ENCODE measurements around the gene SSNA1. TPM values are rescaled to one million over a fixed set of nuclear protein-coding genes. Genes with fewer than 3 reads are reported as not detected.

Gene SSNA1
- total RNA-seq, 1 donor from 2014 or later: 58.1 TPM

DNA sequence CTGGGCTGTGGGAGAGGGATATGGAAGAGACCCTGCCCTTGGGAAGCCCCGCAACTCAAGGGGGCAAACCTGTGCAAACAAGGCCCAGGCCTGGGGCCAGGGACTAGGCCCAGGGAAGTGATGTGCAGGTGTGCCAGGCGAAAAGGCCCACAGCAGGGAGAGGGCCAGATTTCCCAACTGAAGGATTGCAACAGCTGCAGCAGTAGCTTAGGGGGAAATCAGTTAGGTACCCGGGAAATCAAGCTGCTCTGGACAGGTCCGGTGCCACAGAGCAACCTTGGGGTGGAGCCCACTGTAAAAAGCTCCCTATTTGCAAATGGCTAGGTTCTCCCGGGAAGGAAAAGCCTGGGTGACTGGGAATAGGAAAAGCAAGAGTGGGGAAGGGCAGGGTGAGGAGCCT, 39.1 kb upstream of the SSNA1 start:
- Mint-ChIP-seq H3K4me1 (ENCODE audit: unreplicated experiment) (no peaks in the 10 kb centered on the region), H3K27ac (ENCODE audit: unreplicated experiment) (no peak overlapping the region), H3K4me3 (ENCODE audit: unreplicated experiment) (no peak overlapping the region), H3K9me3 (ENCODE audit: unreplicated experiment) (no peaks in the 10 kb centered on the region), H3K36me3 (ENCODE audit: unreplicated experiment) (no peaks in the 10 kb centered on the region), H3K27me3 (ENCODE audit: unreplicated experiment) (no peaks in the 10 kb centered on the region)
- TF ChIP-seq, protein P1, sequence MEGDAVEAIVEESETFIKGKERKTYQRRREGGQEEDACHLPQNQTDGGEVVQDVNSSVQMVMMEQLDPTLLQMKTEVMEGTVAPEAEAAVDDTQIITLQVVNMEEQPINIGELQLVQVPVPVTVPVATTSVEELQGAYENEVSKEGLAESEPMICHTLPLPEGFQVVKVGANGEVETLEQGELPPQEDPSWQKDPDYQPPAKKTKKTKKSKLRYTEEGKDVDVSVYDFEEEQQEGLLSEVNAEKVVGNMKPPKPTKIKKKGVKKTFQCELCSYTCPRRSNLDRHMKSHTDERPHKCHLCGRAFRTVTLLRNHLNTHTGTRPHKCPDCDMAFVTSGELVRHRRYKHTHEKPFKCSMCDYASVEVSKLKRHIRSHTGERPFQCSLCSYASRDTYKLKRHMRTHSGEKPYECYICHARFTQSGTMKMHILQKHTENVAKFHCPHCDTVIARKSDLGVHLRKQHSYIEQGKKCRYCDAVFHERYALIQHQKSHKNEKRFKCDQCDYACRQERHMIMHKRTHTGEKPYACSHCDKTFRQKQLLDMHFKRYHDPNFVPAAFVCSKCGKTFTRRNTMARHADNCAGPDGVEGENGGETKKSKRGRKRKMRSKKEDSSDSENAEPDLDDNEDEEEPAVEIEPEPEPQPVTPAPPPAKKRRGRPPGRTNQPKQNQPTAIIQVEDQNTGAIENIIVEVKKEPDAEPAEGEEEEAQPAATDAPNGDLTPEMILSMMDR (IDR thresholded peaks at IDR 0.05): no peak
- DNase-seq (ENCODE audit: extremely low spot score, unreplicated experiment): no peak

DNA sequence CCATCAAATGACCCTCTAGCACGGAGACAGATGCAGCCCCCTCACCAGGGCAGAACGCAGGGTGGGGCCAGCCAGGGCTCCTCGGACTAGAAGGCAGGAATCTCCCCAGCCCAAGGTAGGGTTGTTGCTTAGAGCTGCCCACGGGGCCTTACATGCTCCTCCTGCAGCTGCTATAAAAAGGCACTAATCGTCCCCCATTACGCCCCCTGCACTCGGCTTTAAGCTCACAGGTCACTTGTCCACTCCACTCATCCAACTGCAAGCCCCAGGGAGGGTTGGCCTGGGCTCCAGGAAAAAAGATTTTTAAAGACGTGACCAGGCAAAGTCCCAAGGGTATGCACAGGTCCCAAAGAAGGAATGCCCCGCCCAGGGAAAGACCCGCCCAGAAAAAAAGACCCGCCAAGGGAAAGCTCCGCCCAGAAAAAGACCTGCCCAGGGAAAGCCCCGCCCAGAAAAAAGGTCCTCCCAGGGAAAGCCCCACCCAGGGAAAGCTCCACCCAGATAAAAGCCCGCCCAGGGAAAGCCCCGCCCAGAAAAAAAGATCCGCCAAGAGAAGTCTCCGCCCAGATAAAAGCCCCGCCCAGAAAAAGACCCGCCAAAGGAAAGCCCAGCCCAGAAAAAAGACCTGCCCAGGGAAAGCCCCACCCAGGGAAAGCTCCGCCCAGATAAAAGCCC, 38.4 kb upstream of the SSNA1 start:
- no peaks in the 10 kb centered on the region for H3K36me3 Mint-ChIP-seq (ENCODE audit: unreplicated experiment)
- H3K27ac Mint-ChIP-seq (ENCODE audit: unreplicated experiment): no peak overlapping the region
- TF ChIP-seq, protein P1 (IDR thresholded peaks at IDR 0.05): no peak
- no peak for DNase-seq (ENCODE audit: extremely low spot score, unreplicated experiment)
- H3K4me3 Mint-ChIP-seq (ENCODE audit: unreplicated experiment): no peak overlapping the region
- no peaks in the 10 kb centered on the region for H3K27me3 Mint-ChIP-seq (ENCODE audit: unreplicated experiment)
- H3K4me1 Mint-ChIP-seq (ENCODE audit: unreplicated experiment): no peaks in the 10 kb centered on the region
- no peaks in the 10 kb centered on the region for H3K9me3 Mint-ChIP-seq (ENCODE audit: unreplicated experiment)

DNA sequence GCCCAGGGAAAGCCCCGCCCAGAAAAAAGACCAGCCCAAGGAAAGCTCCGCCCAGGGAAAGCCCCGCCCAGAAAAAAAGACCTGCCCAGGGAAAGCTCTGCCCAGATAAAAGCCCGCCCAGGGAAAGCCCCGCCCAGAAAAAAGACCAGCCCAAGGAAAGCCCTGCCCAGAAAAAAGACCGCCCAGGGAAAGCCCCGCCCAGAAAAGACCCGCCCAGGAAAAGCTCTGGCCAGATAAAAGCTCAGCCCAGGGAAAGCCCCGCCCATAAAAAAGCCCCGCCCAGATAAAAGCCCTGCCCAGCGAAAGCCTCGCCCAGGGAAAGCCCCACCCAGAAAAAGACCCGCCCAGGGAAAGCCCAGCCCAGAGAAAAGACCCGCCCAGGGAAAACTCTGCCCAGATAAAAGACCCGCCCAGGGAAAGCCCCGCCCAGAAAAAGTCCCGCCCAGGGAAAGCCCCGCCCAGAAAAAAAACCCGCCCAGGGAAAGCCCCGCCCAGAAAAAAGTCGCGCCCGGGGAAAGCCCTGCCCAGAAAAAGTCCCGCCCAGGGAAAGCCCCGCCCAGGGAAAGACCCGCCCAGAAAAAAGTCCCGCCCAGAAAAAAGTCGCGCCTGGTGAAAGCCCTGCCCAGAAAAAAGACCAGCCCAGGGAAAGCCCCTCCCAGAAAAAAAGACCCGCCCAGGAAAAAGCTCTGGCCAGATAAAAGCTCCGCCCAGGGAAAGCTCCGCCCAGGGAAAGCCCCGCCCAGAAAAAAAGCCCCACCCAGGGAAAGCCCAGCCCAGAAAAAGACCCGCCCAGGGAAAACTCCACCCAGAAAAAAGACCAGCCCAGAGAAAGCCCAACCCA, 37.6 kb upstream of the SSNA1 start:
- no peak for DNase-seq (ENCODE audit: extremely low spot score, unreplicated experiment)

DNA sequence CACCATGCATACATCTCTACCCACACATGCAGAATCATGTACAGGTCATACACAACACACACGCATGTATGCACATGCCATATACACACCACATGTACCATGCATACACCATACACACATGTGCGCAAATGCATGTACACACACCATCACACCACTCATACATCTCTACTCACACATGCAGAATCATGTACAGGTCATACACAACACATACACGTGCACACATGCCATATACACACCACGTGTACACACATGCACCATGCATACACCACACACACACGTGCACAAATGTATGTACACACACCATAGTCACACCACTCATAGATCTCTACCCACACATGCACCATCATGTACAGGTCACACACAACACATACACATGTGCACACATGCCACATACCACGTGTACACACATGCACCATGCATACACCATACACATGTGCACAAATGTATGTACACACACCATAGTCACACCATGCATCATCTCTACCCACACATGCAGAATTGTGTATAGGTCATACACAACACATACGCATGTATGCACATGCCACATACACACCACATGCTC, 35.6 kb upstream of the SSNA1 start:
- DNase-seq (ENCODE audit: extremely low spot score, unreplicated experiment): no peak
- no peak overlapping the region for H3K27ac Mint-ChIP-seq (ENCODE audit: unreplicated experiment)
- no peak overlapping the region for H3K4me3 Mint-ChIP-seq (ENCODE audit: unreplicated experiment)
- no peaks in the 10 kb centered on the region for H3K4me1 Mint-ChIP-seq (ENCODE audit: unreplicated experiment)
- H3K27me3 Mint-ChIP-seq (ENCODE audit: unreplicated experiment): no peaks in the 10 kb centered on the region
- TF ChIP-seq, protein P1 (IDR thresholded peaks at IDR 0.05): no peak
- no peaks in the 10 kb centered on the region for H3K9me3 Mint-ChIP-seq (ENCODE audit: unreplicated experiment)
- no peaks in the 10 kb centered on the region for H3K36me3 Mint-ChIP-seq (ENCODE audit: unreplicated experiment)

More for the DNA sequence above, 37.6 kb upstream of the SSNA1 start:
- TF ChIP-seq, protein P1 (IDR thresholded peaks at IDR 0.05): no peak
- no peaks in the 10 kb centered on the region for H3K27me3 Mint-ChIP-seq (ENCODE audit: unreplicated experiment)
- H3K4me1 Mint-ChIP-seq (ENCODE audit: unreplicated experiment): no peaks in the 10 kb centered on the region
- H3K9me3 Mint-ChIP-seq (ENCODE audit: unreplicated experiment): no peaks in the 10 kb centered on the region
- H3K36me3 Mint-ChIP-seq (ENCODE audit: unreplicated experiment): no peaks in the 10 kb centered on the region
- no peak overlapping the region for H3K4me3 Mint-ChIP-seq (ENCODE audit: unreplicated experiment)
- H3K27ac Mint-ChIP-seq (ENCODE audit: unreplicated experiment): no peak overlapping the region

Measured in osteocyte (in vitro differentiated cells).